ENCODE measurements around the gene CCL14.
A peak's percentile ranks its signal among the peaks of the same experiment; 100 is the strongest.
"Not testable (repeated sequence)": the region's sequence is repeated elsewhere in the genome, so short reads cannot be mapped to it uniquely, and the experiment has no call there.

CCL14 gene

DNA sequence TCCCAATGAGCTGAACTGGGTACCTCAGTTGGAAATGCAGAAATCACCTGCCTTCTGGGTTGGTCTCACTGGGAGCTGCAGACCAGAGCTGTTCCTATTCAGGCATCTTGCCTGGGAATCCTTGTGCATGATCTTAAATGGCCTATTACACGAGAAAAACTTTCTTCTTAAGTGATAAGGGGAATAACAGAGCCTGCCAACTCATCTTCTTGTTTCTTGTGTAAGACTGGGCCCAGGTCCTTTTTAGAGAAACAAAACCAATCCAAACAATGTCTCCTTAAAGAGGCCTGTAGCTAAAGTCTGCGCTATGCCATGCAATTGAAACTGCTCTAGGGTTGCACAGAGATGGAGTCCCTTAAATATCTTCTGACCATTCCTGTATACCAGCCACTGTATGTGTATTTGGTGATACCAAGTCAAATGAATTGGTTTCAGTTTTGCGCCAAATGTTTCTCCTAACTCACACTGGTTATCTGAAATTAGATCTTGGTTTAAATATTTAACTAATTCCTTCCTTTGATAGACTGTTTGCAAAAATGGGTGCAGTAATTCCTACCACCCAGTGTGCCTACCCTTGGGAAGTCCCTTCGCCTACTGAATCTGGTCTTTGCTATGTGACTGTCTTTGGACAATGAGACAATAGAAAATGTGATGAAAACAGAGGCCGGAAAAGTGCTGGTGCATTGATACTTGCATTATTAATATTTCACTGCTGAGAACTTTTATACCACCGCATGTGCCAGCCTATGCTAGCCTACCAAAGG lies 37.8 kb upstream of the CCL14 start:
- no peak for DNase-seq (ENCODE audit: low read depth)
- no peak overlapping the region for H3K4me3 ChIP-seq (ENCODE audit: low read depth, low read length)
- TF ChIP-seq, protein P1, sequence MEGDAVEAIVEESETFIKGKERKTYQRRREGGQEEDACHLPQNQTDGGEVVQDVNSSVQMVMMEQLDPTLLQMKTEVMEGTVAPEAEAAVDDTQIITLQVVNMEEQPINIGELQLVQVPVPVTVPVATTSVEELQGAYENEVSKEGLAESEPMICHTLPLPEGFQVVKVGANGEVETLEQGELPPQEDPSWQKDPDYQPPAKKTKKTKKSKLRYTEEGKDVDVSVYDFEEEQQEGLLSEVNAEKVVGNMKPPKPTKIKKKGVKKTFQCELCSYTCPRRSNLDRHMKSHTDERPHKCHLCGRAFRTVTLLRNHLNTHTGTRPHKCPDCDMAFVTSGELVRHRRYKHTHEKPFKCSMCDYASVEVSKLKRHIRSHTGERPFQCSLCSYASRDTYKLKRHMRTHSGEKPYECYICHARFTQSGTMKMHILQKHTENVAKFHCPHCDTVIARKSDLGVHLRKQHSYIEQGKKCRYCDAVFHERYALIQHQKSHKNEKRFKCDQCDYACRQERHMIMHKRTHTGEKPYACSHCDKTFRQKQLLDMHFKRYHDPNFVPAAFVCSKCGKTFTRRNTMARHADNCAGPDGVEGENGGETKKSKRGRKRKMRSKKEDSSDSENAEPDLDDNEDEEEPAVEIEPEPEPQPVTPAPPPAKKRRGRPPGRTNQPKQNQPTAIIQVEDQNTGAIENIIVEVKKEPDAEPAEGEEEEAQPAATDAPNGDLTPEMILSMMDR (IDR thresholded peaks at IDR 0.05; ENCODE audit: low read depth, low read length) = no peak
- TF ChIP-seq, protein P2, sequence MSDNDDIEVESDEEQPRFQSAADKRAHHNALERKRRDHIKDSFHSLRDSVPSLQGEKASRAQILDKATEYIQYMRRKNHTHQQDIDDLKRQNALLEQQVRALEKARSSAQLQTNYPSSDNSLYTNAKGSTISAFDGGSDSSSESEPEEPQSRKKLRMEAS (IDR thresholded peaks at IDR 0.05; ENCODE audit: low read depth, low read length) = no peak
- TF ChIP-seq POLR2A (IDR thresholded peaks at IDR 0.05; ENCODE audit: extremely low read depth, insufficient read length) (no peak), MYC (IDR thresholded peaks at IDR 0.05; ENCODE audit: low read depth, low read length) (no peak)

DNA sequence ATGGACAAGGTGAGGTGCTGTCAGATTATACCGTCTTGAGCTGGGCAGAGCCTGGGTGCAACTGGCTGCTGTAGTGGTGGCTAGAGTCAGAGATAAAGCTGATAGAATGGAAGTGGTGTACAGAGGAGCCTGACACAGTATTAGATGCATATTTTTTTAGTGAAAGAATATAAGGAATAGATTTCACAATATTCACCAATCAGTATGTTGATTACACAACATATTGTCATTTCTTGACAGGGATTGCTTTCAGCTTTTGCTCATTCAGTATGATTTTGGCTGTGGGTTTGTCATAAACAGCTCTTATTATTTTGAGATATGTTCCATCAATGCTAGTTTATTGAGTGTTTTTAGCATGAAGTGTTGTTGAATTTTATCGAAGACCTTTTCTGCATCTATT lies 32.9 kb upstream of the CCL14 start:
- no peak for DNase-seq (ENCODE audit: low read depth)
- H3K4me3 ChIP-seq (ENCODE audit: low read depth, low read length) = no peak overlapping the region
- no peak for TF ChIP-seq MYC (IDR thresholded peaks at IDR 0.05; ENCODE audit: low read depth, low read length)
- TF ChIP-seq, protein P1 (IDR thresholded peaks at IDR 0.05; ENCODE audit: low read depth, low read length) = no peak
- no peak for TF ChIP-seq POLR2A (IDR thresholded peaks at IDR 0.05; ENCODE audit: extremely low read depth, insufficient read length)
- TF ChIP-seq, protein P2 (IDR thresholded peaks at IDR 0.05; ENCODE audit: low read depth, low read length) = no peak

DNA sequence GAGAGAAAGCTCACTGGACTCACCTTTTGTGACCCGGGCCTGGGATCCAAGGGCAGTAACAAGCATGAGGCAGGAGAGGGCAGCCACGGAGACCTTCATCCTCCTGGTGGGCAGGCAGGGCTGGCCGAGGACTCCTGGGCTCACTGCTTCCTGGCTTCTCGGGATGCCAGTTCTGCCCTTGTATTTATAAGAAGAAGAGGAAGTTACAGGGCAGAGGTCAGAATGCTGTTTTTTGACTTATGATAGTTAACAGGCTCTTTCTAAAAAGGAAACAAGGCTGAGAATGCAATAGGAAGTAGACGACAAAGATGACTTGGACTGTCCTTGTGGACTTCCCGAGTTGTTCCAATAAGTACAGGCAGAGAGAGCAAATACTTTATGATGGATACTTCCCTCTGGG lies 31.3 kb upstream of the CCL14 start, which contains the start of gene CCL23:
CCL23 (minus strand) TSS at position 174 of the 400 bp plus-strand sequence; CDS start at position 99, 75 bp downstream.
- DNase-seq (ENCODE audit: low read depth) = peak; percentile 67
- no peak within 1 kb of the TSS for H3K4me3 ChIP-seq (ENCODE audit: low read depth, low read length)
- TF ChIP-seq, protein P2 (IDR thresholded peaks at IDR 0.05; ENCODE audit: low read depth, low read length) = no peak
- TF ChIP-seq POLR2A (IDR thresholded peaks at IDR 0.05; ENCODE audit: extremely low read depth, insufficient read length) (no peak), MYC (IDR thresholded peaks at IDR 0.05; ENCODE audit: low read depth, low read length) (no peak)
- TF ChIP-seq, protein P1 (IDR thresholded peaks at IDR 0.05; ENCODE audit: low read depth, low read length) = no peak

DNA sequence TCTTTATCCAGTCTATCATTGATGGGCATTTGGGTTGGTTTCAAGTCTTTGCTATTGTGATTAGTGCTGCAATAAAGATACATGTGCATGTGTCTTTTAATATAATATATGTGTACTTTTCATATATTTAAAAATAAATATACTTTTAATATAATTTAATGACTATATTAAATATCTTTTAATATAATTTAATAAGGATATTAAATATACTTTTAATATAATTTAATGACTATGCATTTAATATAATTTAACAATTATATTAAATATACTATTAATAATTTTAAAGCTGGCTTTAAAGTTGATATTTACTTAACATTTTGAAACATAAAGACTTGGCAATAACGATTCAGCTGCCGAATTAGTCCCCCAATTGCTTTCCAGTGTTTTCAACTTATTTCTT lies 30.0 kb upstream of the CCL14 start:
- DNase-seq (ENCODE audit: low read depth) = no peak
- TF ChIP-seq MYC (IDR thresholded peaks at IDR 0.05; ENCODE audit: low read depth, low read length) (no peak), POLR2A (IDR thresholded peaks at IDR 0.05; ENCODE audit: extremely low read depth, insufficient read length) (no peak)
- TF ChIP-seq, protein P2 (IDR thresholded peaks at IDR 0.05; ENCODE audit: low read depth, low read length) = no peak
- TF ChIP-seq, protein P1 (IDR thresholded peaks at IDR 0.05; ENCODE audit: low read depth, low read length) = no peak
- no peak overlapping the region for H3K4me3 ChIP-seq (ENCODE audit: low read depth, low read length)

DNA sequence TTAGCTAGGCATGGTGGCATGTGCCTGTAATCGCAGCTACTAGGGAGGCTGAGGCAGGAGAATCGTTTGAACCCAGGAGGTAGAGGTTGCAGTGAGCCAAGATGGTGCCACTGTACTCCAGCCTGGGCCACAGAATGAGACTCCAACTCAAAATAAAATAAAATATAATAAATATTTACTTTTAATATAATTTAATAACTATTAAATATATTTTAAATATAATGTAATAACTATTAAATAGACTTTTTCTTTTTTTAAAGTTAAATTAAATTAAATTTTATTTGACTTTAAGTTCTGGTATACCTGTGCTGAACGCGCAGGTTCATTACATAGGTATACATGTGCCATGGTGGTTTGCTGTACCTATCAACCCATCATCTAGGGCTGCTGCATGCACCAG lies 29.4 kb upstream of the CCL14 start:
- not testable (repeated sequence) for DNase-seq (ENCODE audit: low read depth); H3K4me3 ChIP-seq (ENCODE audit: low read depth, low read length)

DNA sequence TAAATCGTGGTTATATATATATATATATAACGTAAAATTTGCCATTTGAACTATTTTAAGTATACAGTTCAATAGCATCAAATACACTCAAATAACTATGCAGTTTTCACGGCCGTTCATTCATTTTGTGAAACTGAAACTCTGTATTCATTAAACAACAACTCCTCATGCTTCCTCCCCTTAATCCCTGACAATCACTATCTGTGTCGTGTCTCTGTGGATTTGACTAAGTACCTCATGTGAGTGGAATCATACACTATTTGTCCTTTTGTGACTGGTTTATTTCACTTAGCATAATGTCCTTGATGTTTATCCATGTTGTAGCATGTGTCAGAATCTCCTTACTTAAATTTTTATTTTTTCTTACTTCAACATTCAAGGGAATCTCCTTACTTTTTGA lies 28.4 kb upstream of the CCL14 start:
- DNase-seq (ENCODE audit: low read depth) = no peak
- H3K4me3 ChIP-seq (ENCODE audit: low read depth, low read length) = no peak overlapping the region
- no peak for TF ChIP-seq POLR2A (IDR thresholded peaks at IDR 0.05; ENCODE audit: extremely low read depth, insufficient read length)
- TF ChIP-seq, protein P2 (IDR thresholded peaks at IDR 0.05; ENCODE audit: low read depth, low read length) = no peak
- TF ChIP-seq, protein P1 (IDR thresholded peaks at IDR 0.05; ENCODE audit: low read depth, low read length) = no peak
- no peak for TF ChIP-seq MYC (IDR thresholded peaks at IDR 0.05; ENCODE audit: low read depth, low read length)

All from NB4 (cell line).